Peyer's patch (tissue), 4 donors: ENCODE measurements around the gene EHD4. TPM values are rescaled to one million over a fixed set of nuclear protein-coding genes. Genes with fewer than 3 reads are reported as not detected.

Experiments used
- DNase-seq, 3 donors: peaks; one replicate each; pipeline ENCODE4 v3.0.0-alpha.2; 2017 to 2019
- H3K27ac ChIP-seq, 4 donors: fragments of 200-600 bp; sonication (generic); one replicate each; pipeline ENCODE4 v1.5.1; 2016 to 2019
- H3K27me3 ChIP-seq, 2 donors: fragments of 200-600 bp; sonication (generic); one replicate each; pipeline ENCODE4 v1.5.1; 2019
- H3K36me3 ChIP-seq, 3 donors: fragments of 200-600 bp; sonication (generic); one replicate each; pipeline ENCODE4 v1.5.1; 2016 to 2019
- H3K4me1 ChIP-seq, 4 donors: fragments of 200-600 bp; sonication (generic); one replicate each; pipeline ENCODE4 v1.5.1; 2016 to 2019
- H3K4me3 ChIP-seq, 4 donors: fragments of 200-600 bp; sonication (generic); 1 replicate in 3 of 4; 2 replicates in 1 of 4; pipeline ENCODE4 v1.5.1; 2016 to 2019; ENCODE audit warnings: mild to moderate bottlenecking in 1 of 4
- H3K9me3 ChIP-seq, 4 donors: fragments of 200-600 bp; sonication (generic); one replicate each; pipeline ENCODE4 v1.5.1; 2016 to 2019; ENCODE audit warnings: mild to moderate bottlenecking in 1 of 4
- POLR2A ChIP-seq, 2 donors: fragments of 450-650 bp; IDR thresholded peaks; one replicate each; pipeline ENCODE4 v1.5.1; 2017; ENCODE audit warnings: antibody characterized with exemption in 2 of 2, mild to moderate bottlenecking in 2 of 2, moderate library complexity in 2 of 2
- total RNA-seq, 4 donors: library from RNA; depleted of rRNA; stranded (reverse); fragments of >200 nt; gene quantifications; one replicate each; pipeline ENCODE4 v1.1.0, GENCODE V29; 2016
- TF ChIP-seq, protein P1 (sequence below), 6 experiments: fragments of 450-650 bp in 4 of 6; fragments of 200-600 bp in 2 of 6; sonication (generic) in 1 of 6; IDR thresholded peaks; one replicate each; pipeline ENCODE4 v1.5.1; 2017 to 2019; ENCODE audit warnings: antibody characterized with exemption in 6 of 6, mild to moderate bottlenecking in 3 of 6, moderate library complexity in 1 of 6

Gene EHD4
- total RNA-seq, 4 donors from 2014 or later = 23.1 to 53.9 (median 34.9) TPM

DNA sequence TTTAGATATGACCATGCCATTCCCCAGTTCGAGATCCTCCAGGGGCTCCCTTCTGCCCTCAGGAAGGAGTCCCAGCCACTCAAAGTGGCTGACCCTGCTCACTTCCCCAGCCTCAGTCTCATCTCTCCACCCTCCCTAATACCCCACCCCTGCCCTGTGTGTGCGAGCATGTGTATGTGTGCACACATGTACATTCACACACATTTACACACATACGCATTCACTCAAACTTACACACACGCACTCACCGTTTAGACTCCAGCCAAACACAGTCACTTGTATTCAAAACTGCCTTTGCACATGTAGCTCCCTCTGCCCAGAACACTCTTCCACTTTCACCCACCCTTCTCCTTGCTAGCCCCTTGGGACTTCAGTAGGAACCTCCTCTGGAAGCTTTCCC is 37.1 kb upstream of the EHD4 start:
- TF ChIP-seq, protein P1, sequence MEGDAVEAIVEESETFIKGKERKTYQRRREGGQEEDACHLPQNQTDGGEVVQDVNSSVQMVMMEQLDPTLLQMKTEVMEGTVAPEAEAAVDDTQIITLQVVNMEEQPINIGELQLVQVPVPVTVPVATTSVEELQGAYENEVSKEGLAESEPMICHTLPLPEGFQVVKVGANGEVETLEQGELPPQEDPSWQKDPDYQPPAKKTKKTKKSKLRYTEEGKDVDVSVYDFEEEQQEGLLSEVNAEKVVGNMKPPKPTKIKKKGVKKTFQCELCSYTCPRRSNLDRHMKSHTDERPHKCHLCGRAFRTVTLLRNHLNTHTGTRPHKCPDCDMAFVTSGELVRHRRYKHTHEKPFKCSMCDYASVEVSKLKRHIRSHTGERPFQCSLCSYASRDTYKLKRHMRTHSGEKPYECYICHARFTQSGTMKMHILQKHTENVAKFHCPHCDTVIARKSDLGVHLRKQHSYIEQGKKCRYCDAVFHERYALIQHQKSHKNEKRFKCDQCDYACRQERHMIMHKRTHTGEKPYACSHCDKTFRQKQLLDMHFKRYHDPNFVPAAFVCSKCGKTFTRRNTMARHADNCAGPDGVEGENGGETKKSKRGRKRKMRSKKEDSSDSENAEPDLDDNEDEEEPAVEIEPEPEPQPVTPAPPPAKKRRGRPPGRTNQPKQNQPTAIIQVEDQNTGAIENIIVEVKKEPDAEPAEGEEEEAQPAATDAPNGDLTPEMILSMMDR (IDR thresholded peaks at IDR 0.05) = no peak
- TF ChIP-seq POLR2A (IDR thresholded peaks at IDR 0.05) = no peak
- no peaks in the 10 kb centered on the region for H3K9me3 ChIP-seq
- H3K27me3 ChIP-seq = no peaks in the 10 kb centered on the region
- no peak overlapping the region for H3K4me3 ChIP-seq
- no peak overlapping the region for H3K27ac ChIP-seq
- H3K36me3 ChIP-seq = no peaks in the 10 kb centered on the region
- no peak for DNase-seq
- H3K4me1 ChIP-seq = peaks cover 0 to 7% (median 0%) of the 10 kb centered on the region in 4 donors

DNA sequence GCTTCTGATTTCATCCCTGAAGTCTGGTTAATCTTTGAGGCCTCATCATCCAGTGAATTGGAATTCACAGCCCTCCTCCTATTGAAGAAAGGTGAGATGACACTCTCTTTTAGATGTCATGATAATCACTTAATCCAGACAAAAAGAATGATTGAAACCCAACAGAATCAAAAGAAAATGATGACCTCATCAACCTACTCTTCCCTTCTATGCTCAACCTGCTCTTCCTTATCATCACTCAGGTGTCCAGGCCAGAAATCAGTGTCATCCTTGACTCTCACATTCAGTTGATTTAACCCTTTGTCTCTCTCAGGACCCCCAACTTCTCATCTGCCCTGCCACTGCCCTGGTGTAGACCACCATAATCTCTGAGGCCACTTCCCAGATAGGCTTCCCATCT is 36.7 kb upstream of the EHD4 start:
- H3K27ac ChIP-seq = no peak overlapping the region
- DNase-seq = no peak
- no peaks in the 10 kb centered on the region for H3K36me3 ChIP-seq
- no peaks in the 10 kb centered on the region for H3K27me3 ChIP-seq
- peaks cover 0 to 7% (median 0%) of the 10 kb centered on the region in 4 donors for H3K4me1 ChIP-seq
- no peaks in the 10 kb centered on the region for H3K9me3 ChIP-seq
- no peak overlapping the region for H3K4me3 ChIP-seq
- TF ChIP-seq, protein P1 (IDR thresholded peaks at IDR 0.05) = no peak
- no peak for TF ChIP-seq POLR2A (IDR thresholded peaks at IDR 0.05)

DNA sequence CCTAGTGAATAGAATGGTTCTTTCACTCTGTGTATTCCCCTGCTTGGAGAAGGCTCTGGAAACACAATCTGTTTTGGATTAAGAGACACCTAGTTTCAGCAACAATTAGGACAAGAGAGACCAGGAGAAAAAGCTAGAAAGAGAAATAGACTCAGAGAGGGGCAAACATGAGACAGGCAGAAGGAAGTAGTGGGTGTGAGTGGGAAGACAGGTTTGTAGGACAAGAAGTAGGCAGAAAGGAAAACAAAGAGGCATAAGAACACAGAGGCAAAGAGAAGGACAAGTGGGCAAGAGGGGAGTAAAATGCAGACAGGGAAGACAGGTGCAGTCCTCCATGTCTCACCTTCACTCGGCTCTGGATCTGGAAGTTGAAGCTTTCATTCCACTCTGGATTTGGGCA is 35.0 kb upstream of the EHD4 start:
- no peak overlapping the region for H3K27ac ChIP-seq
- H3K4me3 ChIP-seq = no peak overlapping the region
- no peaks in the 10 kb centered on the region for H3K9me3 ChIP-seq
- peaks cover 0 to 6% (median 0%) of the 10 kb centered on the region in 4 donors for H3K4me1 ChIP-seq
- no peaks in the 10 kb centered on the region for H3K27me3 ChIP-seq
- no peak for TF ChIP-seq POLR2A (IDR thresholded peaks at IDR 0.05)
- TF ChIP-seq, protein P1 (IDR thresholded peaks at IDR 0.05) = no peak
- H3K36me3 ChIP-seq = no peaks in the 10 kb centered on the region
- DNase-seq = no peak

DNA sequence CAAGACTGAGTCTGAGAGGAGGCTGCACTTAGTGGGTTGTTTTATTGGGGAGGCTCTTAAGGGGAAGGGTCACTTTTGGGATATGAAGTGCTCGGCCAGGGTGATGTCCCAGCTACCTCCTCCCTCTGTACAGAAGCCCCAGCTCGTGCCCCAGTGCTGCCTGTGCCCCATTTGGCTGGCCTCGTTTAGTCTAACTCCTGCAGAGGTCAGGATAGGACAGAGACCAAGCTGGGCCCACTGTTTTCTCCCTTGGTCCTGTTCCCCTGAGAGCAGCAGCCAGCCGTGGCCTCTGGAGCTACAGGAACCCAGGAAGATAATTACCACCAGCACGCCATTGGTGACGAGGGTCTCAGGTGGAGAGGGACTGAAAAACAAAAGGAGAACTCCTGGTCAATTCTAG is 30.0 kb upstream of the EHD4 start:
- DNase-seq = no peak
- Histone ChIP-seq H3K9me3 (no peaks in the 10 kb centered on the region), H3K4me1 (no peaks in the 10 kb centered on the region), H3K27ac (no peak overlapping the region), H3K27me3 (no peaks in the 10 kb centered on the region), H3K4me3 (no peak overlapping the region), H3K36me3 (no peaks in the 10 kb centered on the region)
- TF ChIP-seq, protein P1 (IDR thresholded peaks at IDR 0.05) = no peak
- TF ChIP-seq POLR2A (IDR thresholded peaks at IDR 0.05) = no peak

DNA sequence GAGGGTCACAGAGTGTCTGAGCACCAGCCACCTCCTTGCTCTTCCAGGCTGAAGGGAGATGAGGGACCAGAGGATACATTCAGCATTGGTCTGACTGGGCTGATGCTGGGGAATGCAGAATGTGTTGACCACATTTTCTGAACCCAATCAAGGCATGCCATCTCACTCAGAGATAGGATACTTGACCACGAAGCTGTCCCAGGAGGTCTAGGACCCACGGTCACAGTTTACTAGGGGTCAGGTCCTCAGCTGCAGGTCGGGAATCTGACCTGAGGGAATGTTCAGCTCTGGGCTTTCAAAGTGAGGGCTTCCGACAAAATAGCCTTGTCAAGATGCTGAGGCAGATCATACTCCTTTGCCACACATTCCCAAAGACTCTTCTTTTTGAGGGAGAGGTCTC is 28.9 kb upstream of the EHD4 start:
- TF ChIP-seq, protein P1 (IDR thresholded peaks at IDR 0.05) = no peak
- TF ChIP-seq POLR2A (IDR thresholded peaks at IDR 0.05) = no peak
- Histone ChIP-seq H3K9me3 (no peaks in the 10 kb centered on the region), H3K36me3 (no peaks in the 10 kb centered on the region), H3K4me3 (no peak overlapping the region), H3K27ac (no peak overlapping the region), H3K27me3 (no peaks in the 10 kb centered on the region), H3K4me1 (no peaks in the 10 kb centered on the region)
- DNase-seq = no peak
